ENCODE measurements around the gene TRIP12.
"Not testable (repeated sequence)": the region's sequence is repeated elsewhere in the genome, so short reads cannot be mapped to it uniquely, and the experiment has no call there.

The TRIP12 gene

DNA sequence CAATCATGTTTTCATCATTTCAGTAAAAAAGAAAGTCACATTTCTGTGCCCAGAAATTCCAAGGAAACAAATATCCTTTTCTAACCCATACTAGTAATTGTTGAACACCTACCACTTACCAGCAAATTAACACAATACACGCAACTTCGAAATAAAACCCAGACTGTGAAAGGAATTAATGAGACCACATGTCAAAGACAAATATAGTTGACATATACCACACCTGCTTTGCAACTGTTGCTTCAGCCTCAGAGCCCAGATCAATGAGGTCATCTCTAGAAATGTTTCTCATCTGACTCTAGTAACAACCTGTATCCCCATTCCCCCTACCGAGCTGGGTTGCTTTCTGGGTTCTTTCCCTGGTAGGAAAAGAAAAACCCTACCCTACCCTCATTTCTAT lies 52.6 kb downstream of the TRIP12 start:
- Histone ChIP-seq H3K27me3 (ENCODE audit: control insufficient read depth in 1 of 2, insufficient read depth in 2 of 2, low read length in 2 of 2) (no peaks in the 10 kb centered on the region), H3K4me3 (ENCODE audit: low read depth in 1 of 2, low read length in 2 of 2) (no peak overlapping the region), H3K9me3 (ENCODE audit: low read length) (no peaks in the 10 kb centered on the region), H3K27ac (ENCODE audit: low read depth, low read length) (no peak overlapping the region), H3K4me1 (ENCODE audit: insufficient read depth, low read length) (peaks cover 13% of the 10 kb centered on the region), H3K9ac (ENCODE audit: low read length) (no peak overlapping the region), H3K36me3 (ENCODE audit: insufficient read depth, low read length) (no peaks in the 10 kb centered on the region)

DNA sequence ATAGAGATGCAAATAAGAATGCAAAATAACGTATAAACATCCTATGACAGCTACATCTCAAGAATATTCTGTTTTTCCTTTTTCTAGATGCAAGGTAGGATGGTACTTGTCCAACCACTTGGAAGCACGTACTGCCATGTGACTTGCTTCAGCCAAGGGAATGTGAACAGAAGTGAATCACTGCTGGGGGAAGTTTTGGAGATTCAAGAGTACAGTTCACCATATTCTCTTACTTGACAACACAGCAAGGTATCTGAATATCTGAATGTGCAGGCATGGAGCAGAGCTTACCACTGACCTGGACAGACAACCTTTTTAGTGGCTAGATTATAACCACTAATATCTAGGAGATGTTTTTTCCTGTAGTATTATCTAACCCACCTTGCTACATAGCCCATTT lies 53.0 kb downstream of the TRIP12 start:
- H3K9me3 ChIP-seq (ENCODE audit: low read length) = no peaks in the 10 kb centered on the region
- no peaks in the 10 kb centered on the region for H3K27me3 ChIP-seq (ENCODE audit: control insufficient read depth in 1 of 2, insufficient read depth in 2 of 2, low read length in 2 of 2)
- H3K9ac ChIP-seq (ENCODE audit: low read length) = no peak overlapping the region
- H3K4me1 ChIP-seq (ENCODE audit: insufficient read depth, low read length) = peaks cover 13% of the 10 kb centered on the region
- H3K36me3 ChIP-seq (ENCODE audit: insufficient read depth, low read length) = no peaks in the 10 kb centered on the region
- no peak overlapping the region for H3K27ac ChIP-seq (ENCODE audit: low read depth, low read length)
- H3K4me3 ChIP-seq (ENCODE audit: low read depth in 1 of 2, low read length in 2 of 2) = no peak overlapping the region

DNA sequence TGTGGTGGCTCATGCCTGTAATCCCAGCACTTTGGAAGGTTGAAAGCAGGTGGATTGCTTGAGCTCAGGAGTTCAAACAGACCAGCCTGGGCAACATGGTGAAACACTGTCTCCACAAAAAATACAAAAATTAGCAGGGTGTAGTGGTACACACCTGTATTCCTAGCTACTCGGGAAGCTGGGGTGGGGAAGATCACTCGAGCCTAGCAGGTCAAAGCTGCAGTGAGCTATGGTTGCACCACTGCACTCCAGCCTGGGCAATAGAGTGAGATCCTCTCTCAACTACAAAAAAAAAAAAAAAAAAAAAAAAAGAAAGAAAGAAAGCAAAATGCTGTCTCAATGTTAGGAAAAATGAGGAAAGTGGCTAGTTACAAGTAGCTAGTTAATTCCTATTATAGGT lies 56.8 kb downstream of the TRIP12 start:
- Histone ChIP-seq H3K27me3 (ENCODE audit: control insufficient read depth in 1 of 2, insufficient read depth in 2 of 2, low read length in 2 of 2) (no peaks in the 10 kb centered on the region), H3K9ac (ENCODE audit: low read length) (no peak overlapping the region), H3K36me3 (ENCODE audit: insufficient read depth, low read length) (no peaks in the 10 kb centered on the region), H3K9me3 (ENCODE audit: low read length) (no peaks in the 10 kb centered on the region), H3K27ac (ENCODE audit: low read depth, low read length) (no peak overlapping the region), H3K4me1 (ENCODE audit: insufficient read depth, low read length) (no peaks in the 10 kb centered on the region), H3K4me3 (ENCODE audit: low read depth in 1 of 2, low read length in 2 of 2) (no peak overlapping the region)

DNA sequence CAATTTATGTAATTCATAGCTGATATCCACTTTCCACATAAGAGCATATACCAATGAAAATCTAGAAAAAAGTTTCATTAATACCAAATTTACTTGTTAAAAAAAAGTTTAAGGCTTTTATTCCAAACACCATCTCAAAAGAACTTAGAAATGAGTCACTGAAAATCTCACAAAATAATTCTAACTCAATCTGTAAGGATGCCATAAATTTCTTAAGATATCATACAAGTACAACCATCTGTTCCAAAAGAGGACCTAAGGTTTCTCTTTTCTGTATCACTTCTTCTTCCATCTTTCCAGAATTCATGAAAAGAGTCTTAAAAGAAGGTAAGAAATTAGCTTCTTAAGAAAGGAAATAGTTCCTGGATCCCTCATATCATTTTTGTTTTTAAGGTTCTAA lies 60.4 kb downstream of the TRIP12 start:
- H3K4me1 ChIP-seq (ENCODE audit: insufficient read depth, low read length) = no peaks in the 10 kb centered on the region
- no peaks in the 10 kb centered on the region for H3K9me3 ChIP-seq (ENCODE audit: low read length)
- no peak overlapping the region for H3K27ac ChIP-seq (ENCODE audit: low read depth, low read length)
- H3K9ac ChIP-seq (ENCODE audit: low read length) = no peak overlapping the region
- no peak overlapping the region for H3K4me3 ChIP-seq (ENCODE audit: low read depth in 1 of 2, low read length in 2 of 2)
- no peaks in the 10 kb centered on the region for H3K27me3 ChIP-seq (ENCODE audit: control insufficient read depth in 1 of 2, insufficient read depth in 2 of 2, low read length in 2 of 2)
- peaks cover 20% of the 10 kb centered on the region for H3K36me3 ChIP-seq (ENCODE audit: insufficient read depth, low read length)

DNA sequence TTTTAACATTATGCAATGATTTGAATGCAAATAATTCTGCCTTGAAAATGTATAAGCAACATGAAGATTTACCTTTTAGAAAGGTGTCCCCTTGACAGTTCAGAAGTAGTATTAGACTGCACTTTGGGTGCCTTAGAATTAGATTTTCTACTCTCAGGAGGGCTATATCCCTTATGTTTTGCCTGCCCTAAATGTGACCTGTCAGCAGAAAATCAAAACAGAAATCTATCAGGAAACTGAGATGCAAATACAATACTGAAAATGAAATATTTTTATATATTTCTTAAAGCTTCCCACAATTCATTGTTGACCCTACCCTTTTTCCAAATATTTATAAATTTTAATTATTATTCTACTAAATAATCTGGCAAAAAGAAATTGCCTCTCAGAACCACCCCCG lies 61.5 kb downstream of the TRIP12 start:
- Histone ChIP-seq H3K9ac (ENCODE audit: low read length) (no peak overlapping the region), H3K4me1 (ENCODE audit: insufficient read depth, low read length) (no peaks in the 10 kb centered on the region), H3K27ac (ENCODE audit: low read depth, low read length) (no peak overlapping the region), H3K4me3 (ENCODE audit: low read depth in 1 of 2, low read length in 2 of 2) (no peak overlapping the region), H3K27me3 (ENCODE audit: control insufficient read depth in 1 of 2, insufficient read depth in 2 of 2, low read length in 2 of 2) (no peaks in the 10 kb centered on the region), H3K36me3 (ENCODE audit: insufficient read depth, low read length) (peaks cover 20% of the 10 kb centered on the region), H3K9me3 (ENCODE audit: low read length) (no peaks in the 10 kb centered on the region)

DNA sequence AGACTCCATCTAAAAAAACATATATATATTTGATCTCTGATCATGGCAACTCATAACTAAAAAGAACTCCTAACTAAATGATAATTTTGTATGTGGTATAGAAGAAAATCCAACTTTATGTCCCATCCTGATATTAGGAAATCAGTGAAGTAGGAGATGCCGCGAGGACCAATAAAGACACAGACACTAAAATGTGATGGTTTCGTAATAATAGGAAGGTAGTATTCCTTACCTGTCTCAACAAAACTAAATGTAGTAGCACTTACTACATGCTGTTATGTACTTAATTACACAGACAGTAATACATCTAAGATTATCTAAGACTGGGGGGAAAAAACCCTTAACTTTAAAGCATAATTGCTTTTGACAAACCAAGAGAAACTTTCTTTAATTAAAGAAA lies 63.5 kb downstream of the TRIP12 start:
- no peak overlapping the region for H3K9ac ChIP-seq (ENCODE audit: low read length)
- H3K4me3 ChIP-seq (ENCODE audit: low read depth in 1 of 2, low read length in 2 of 2) = no peak overlapping the region
- H3K27me3 ChIP-seq (ENCODE audit: control insufficient read depth in 1 of 2, insufficient read depth in 2 of 2, low read length in 2 of 2) = no peaks in the 10 kb centered on the region
- H3K9me3 ChIP-seq (ENCODE audit: low read length) = no peaks in the 10 kb centered on the region
- H3K27ac ChIP-seq (ENCODE audit: low read depth, low read length) = no peak overlapping the region
- H3K36me3 ChIP-seq (ENCODE audit: insufficient read depth, low read length) = peaks cover 20% of the 10 kb centered on the region
- H3K4me1 ChIP-seq (ENCODE audit: insufficient read depth, low read length) = no peaks in the 10 kb centered on the region

DNA sequence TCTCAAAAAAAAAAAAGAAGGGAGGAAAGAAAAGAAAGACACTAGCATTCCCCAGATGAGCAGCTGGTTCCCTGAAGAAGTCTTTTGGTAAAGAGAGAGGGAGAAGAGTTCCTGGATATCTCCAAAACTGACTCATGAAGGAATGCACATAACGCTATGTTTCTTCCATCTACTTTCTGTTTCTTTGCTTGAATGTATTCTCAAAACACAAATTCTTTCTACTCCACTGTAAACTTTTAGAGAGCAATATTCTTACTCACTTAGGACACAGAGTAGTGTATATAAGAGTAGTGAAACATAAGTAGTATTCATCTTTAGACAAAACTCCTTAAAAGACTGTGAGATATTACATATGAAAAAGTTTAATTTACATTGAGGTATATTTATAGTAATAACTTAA lies 64.2 kb downstream of the TRIP12 start:
- Histone ChIP-seq H3K9me3 (ENCODE audit: low read length) (no peaks in the 10 kb centered on the region), H3K4me3 (ENCODE audit: low read depth in 1 of 2, low read length in 2 of 2) (no peak overlapping the region), H3K36me3 (ENCODE audit: insufficient read depth, low read length) (peaks cover 20% of the 10 kb centered on the region), H3K9ac (ENCODE audit: low read length) (no peak overlapping the region), H3K27ac (ENCODE audit: low read depth, low read length) (no peak overlapping the region), H3K27me3 (ENCODE audit: control insufficient read depth in 1 of 2, insufficient read depth in 2 of 2, low read length in 2 of 2) (no peaks in the 10 kb centered on the region), H3K4me1 (ENCODE audit: insufficient read depth, low read length) (no peaks in the 10 kb centered on the region)

DNA sequence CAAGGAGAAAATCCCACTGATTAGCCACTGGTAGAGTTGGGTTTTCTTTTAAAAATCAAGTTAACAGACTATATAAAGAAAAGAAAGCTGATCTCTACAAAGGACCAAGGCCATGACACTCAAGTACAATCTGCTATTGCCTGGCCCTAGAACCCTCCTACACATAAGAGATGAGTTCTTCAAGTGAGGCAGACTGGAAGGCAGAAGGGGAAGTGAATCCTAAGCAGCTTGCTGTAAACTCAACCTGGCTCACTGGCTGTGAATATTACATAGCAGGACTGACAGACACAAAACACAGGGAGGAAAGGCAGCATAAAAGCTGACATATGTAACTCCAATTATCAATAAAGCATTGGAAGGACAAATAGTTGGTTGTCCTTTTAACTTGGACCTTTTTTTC lies 65.4 kb downstream of the TRIP12 start:
- Histone ChIP-seq H3K27ac (ENCODE audit: low read depth, low read length) (no peak overlapping the region), H3K9me3 (ENCODE audit: low read length) (no peaks in the 10 kb centered on the region), H3K27me3 (ENCODE audit: control insufficient read depth in 1 of 2, insufficient read depth in 2 of 2, low read length in 2 of 2) (no peaks in the 10 kb centered on the region), H3K4me1 (ENCODE audit: insufficient read depth, low read length) (no peaks in the 10 kb centered on the region), H3K4me3 (ENCODE audit: low read depth in 1 of 2, low read length in 2 of 2) (no peak overlapping the region), H3K36me3 (ENCODE audit: insufficient read depth, low read length) (peaks cover 20% of the 10 kb centered on the region), H3K9ac (ENCODE audit: low read length) (no peak overlapping the region)

DNA sequence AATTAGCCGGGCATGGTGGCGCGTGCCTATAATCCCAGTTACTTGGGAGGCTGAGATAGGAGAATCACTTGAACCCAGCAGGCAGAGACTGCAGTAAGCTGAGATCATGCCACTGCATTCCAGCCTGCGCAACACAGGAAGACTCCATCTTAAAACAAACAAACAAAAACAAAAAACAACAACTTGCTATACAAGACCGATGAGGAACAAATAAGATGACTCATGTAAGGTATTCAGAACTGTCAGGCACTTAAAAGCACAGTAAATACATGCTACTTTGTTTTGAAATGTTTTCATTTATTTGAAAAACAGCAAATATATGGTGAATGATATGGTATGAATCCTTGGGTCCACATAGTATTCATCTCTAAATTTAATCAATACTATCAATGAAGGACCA lies 66.7 kb downstream of the TRIP12 start:
- H3K4me1 ChIP-seq (ENCODE audit: insufficient read depth, low read length) = no peaks in the 10 kb centered on the region
- H3K36me3 ChIP-seq (ENCODE audit: insufficient read depth, low read length) = peaks cover 20% of the 10 kb centered on the region
- no peak overlapping the region for H3K27ac ChIP-seq (ENCODE audit: low read depth, low read length)
- no peaks in the 10 kb centered on the region for H3K27me3 ChIP-seq (ENCODE audit: control insufficient read depth in 1 of 2, insufficient read depth in 2 of 2, low read length in 2 of 2)
- H3K4me3 ChIP-seq (ENCODE audit: low read depth in 1 of 2, low read length in 2 of 2) = no peak overlapping the region
- H3K9ac ChIP-seq (ENCODE audit: low read length) = no peak overlapping the region
- no peaks in the 10 kb centered on the region for H3K9me3 ChIP-seq (ENCODE audit: low read length)

DNA sequence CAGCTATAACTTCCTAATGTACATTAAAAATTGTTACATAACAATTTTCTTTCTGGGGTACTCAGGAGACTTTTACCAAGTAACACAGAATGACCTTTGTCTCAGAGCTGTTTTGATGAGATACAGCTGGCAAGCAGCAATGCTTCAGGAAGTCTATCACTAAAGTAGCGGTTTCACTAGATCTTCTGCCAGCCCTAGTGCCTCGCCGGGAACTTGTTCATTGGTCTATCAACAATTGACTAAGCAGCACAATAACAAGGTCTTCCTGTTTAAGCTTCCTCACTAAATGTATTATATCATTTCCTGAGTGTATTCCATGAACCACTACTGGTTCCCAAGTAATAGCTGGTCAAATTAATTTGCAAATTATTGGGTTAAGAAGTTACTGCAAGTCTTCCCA lies 69.2 kb downstream of the TRIP12 start:
- Histone ChIP-seq H3K4me3 (ENCODE audit: low read depth in 1 of 2, low read length in 2 of 2) (no peak overlapping the region), H3K36me3 (ENCODE audit: insufficient read depth, low read length) (peaks cover 3% of the 10 kb centered on the region), H3K27ac (ENCODE audit: low read depth, low read length) (no peak overlapping the region), H3K27me3 (ENCODE audit: control insufficient read depth in 1 of 2, insufficient read depth in 2 of 2, low read length in 2 of 2) (no peaks in the 10 kb centered on the region), H3K9me3 (ENCODE audit: low read length) (no peaks in the 10 kb centered on the region), H3K9ac (ENCODE audit: low read length) (no peak overlapping the region), H3K4me1 (ENCODE audit: insufficient read depth, low read length) (peaks cover 4% of the 10 kb centered on the region)

DNA sequence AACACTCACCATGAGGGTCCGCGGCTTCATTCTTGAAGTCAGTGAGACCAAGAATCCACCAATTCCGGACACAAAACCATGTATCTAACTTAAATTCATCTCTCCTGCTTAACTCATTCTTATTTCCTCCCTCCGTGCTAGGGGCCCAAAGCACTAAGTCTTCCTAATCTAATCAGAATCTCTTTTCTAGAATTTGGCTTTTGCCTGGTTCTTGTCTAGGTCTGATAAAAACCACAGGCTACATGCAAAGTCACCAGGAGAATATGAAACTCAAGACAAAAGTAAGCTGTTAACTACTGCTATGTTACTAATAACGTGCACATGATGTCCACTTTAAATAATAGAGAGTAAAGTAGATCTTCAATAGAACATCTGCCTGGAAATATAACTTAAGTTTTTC lies 69.9 kb downstream of the TRIP12 start:
- no peak overlapping the region for H3K4me3 ChIP-seq (ENCODE audit: low read depth in 1 of 2, low read length in 2 of 2)
- H3K4me1 ChIP-seq (ENCODE audit: insufficient read depth, low read length) = peaks cover 6% of the 10 kb centered on the region
- no peak overlapping the region for H3K9ac ChIP-seq (ENCODE audit: low read length)
- no peaks in the 10 kb centered on the region for H3K27me3 ChIP-seq (ENCODE audit: control insufficient read depth in 1 of 2, insufficient read depth in 2 of 2, low read length in 2 of 2)
- H3K27ac ChIP-seq (ENCODE audit: low read depth, low read length) = no peak overlapping the region
- no peaks in the 10 kb centered on the region for H3K9me3 ChIP-seq (ENCODE audit: low read length)
- H3K36me3 ChIP-seq (ENCODE audit: insufficient read depth, low read length) = no peaks in the 10 kb centered on the region

DNA sequence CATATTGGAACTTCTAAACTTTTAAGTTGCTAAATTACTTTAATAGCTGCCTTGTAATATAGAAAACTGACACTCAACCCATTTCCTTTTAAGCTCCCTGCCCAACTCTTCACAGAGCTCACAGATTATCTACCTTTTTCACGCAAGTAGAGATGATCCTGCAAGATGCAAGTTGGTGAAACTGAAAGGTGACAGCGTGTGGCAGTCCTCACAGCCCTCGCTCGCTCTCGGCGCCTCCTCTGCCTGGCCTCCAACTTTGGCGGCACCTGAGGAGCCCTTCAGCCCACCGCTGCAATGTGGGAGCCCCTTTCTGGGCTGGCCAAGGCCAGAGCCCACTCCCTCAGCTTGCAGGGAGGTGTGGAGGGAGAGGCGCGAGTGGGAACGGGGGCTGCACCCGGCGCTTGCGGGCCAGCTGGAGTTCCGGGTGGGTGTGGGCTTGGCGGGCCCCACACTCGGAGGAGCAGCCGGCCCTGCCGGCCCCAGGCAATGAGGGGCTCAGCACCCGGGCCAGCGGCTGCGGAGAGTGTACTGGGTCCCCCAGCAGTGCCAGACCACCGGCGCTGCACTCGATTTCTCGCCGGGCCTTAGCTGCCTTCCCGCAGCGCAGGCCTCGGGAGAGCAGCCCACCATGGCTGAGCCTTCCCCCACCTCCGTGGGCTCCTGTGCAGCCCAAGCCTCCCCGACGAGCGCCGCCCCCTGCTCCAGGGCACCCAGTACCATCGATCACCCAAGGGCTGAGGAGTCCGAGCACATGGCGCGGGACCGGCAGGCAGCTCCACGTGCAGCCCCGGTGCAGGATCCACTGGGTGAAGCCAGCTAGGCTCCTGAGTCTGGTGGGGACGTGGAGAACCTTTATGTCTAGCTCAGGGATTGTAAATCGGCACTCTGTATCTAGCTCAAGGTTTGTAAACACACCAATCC lies 71.2 kb downstream of the TRIP12 start:
- not testable (repeated sequence) for H3K9ac ChIP-seq (ENCODE audit: low read length); H3K4me3 ChIP-seq (ENCODE audit: low read depth in 1 of 2, low read length in 2 of 2); H3K36me3 ChIP-seq (ENCODE audit: insufficient read depth, low read length); H3K27me3 ChIP-seq (ENCODE audit: control insufficient read depth in 1 of 2, insufficient read depth in 2 of 2, low read length in 2 of 2); H3K4me1 ChIP-seq (ENCODE audit: insufficient read depth, low read length); H3K27ac ChIP-seq (ENCODE audit: low read depth, low read length); H3K9me3 ChIP-seq (ENCODE audit: low read length)

All from muscle layer of colon (tissue), 2 donors.